Stimulated activated CD8-positive, alpha-beta memory T cell treated with anti-CD3 and anti-CD28 coated beads, Interleukin-12 subunit alpha, Interleukin-12 subunit beta, amount 100 ng/mL, for 1 hour (primary cell): ENCODE results near the gene EEF2.
"Not testable (repeated sequence)": the region's sequence is repeated elsewhere in the genome, so short reads cannot be mapped to it uniquely, and the experiment has no call there.

Experiments used
- DNase-seq: peaks from one replicate; pipeline ENCODE4 v3.0.0-alpha.2; 2020; ENCODE audit warnings: low read depth

Gene EEF2

GRCh38 chr19:4014541-4015491 lies 29.6 kb upstream of the EEF2 start:
- DNase-seq, result no peak

DNA sequence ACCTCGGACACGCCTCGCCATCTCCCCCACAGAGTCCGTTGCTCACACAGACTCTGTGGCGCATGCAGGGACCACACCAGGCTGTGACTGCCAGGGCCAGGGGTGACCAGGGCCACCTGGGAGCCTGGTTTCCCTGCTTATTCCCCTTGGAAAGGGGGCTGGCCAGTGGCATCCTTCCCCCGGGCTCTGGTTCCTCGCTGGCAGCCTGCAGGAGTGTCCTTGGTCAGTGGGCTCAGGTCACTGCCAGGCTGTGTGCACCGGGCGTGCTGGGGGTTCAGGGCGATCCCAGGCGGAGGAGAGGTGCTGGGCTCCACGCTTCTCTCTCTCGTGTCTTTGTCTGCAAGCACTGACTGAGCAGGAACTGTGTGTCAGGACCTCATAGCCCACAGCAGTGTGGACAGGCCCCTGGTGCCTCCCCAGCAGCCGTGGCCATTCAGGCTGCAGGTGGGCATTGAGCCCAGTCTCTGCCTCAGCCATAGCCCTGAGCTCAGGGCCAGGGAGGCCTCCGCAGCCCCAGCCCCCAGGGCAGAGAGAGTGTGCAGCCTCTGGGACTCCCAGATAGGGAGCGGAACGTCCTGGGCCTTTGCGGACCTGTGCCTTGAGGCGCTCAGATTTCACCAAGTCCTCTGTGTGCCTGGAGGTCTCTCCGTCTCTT lies 28.8 kb upstream of the EEF2 start:
- no peak for DNase-seq

- no peak for DNase-seq
Measured at GRCh38 chr19:4012975-4013634, 27.8 kb upstream of the EEF2 start.

GRCh38 chr19:4012092-4012974 lies 27.1 kb upstream of the EEF2 start:
- no peak for DNase-seq

DNA sequence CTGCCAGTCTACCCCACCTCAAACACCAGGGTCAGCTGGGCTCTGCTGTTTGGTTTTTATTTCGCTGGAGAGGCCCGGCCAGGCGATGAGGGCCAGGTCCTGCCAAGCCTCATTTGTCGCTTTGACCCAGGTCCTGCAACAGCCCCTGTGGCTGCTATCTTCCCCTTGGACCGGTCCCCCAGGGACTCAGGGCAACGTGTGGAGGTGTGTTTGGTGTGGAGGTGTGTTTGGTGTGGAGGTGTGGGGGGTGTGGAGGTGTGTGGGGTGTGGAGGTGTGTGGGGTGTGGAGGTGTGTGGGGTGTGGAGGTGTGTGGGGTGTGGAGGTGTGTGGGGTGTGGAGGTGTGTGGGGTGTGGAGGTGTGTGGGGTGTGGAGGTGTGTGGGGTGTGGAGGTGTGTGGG lies 26.2 kb upstream of the EEF2 start:
- not testable (repeated sequence) for DNase-seq

GRCh38 chr19:4010808-4011110 lies 25.5 kb upstream of the EEF2 start:
- no peak for DNase-seq

GRCh38 chr19:4009990-4010807 lies 24.9 kb upstream of the EEF2 start:
- no peak for DNase-seq

DNA sequence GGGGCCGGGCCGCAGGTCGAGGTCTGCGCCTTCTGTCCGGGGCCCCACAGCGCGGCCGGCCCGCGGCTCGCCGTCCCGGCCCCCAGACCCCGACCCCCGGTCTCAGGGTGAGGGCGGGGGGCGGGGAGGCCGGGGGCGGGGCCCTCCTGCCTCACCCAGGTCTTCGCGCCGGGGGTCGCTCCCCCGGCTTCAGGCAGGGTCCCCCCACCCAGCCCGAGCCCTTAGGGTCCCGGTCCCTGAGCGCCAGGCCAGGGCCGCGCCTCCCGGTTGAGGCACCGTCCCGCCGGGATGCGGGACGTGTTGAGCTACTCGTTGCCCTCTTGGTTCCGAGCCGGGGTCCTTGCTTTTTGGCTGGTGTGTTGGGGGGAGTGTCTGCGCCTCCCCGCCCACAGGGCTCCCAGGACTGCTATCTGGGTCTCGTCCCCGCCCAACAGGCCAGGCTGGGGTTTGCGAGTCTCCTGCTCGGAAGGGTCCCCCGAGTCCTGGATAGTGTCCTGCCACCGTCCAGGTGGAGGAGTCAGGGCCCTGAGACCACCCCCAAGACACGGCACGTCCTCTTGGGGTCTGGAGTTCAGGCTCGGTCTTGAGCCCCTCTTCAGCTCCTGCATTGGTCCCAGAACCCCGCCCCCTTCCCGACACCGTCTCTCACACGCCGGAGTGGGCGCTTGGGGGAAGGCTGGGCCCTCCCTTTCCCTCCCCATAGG lies 22.7 kb upstream of the EEF2 start:
- DNase-seq, result no peak

GRCh38 chr19:4007021-4007835 lies 22.0 kb upstream of the EEF2 start, which contains the start of gene PIAS4:
Gene PIAS4 (plus strand): TSS chr19:4007736. CDS start chr19:4007761, 25 bp downstream.
- peak; percentile 87 for DNase-seq

GRCh38 chr19:4005436-4005835 lies 20.2 kb upstream of the EEF2 start:
- not testable (repeated sequence) for DNase-seq

DNA sequence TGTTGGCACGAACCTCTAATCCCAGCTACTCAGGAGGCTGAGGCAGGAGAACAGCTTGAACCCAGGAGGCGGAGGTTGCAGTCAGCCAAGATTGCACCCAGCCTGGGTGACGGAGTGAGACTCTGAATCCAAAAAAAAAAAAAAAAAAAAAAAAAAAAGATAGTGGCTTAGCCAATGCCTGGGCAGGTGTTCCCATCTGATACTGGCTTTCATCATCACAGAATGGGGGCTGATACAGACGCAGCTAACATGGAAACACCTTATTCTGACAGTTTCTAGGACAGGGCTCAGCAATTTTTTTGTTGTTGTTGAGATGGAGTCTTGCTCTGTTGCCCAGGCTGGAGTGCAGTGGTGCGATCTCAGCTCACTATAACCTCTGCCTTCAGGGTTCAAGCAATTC lies 15.5 kb upstream of the EEF2 start:
- DNase-seq, result not testable (repeated sequence)

DNA sequence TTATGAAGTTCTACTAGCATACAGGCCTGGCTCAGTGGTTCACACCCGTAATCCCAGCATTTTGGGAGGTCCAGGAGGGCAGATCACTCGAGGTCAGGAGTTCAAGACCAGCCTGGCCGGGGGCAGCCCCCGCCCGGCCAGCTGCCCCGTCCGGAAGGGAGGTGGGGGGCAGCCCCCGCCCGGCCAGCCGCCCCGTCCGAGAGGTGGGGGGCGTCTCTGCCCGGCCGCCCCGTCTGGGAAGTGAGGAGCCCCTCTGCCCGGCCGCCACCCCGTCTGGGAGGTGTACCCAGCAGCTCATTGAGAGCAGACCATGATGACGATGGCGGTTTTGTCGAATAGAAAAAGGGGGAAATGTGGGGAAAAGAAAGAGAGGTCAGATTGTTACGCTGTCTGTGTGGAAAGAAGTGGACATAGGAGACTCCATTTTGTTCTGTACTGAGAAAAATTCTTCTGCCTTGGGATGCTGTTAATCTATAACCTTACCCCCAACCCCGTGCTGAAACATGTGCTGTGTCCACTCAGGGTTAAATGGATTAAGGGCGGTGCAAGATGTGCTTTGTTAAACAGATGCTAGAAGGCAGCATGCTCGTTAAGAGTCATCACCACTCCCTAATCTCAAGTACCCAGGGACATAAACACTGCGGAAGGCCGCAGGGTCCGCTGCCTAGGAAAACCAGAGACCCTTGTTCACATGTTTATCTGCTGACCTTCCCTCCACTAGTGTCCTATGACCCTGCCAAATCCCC lies 13.6 kb upstream of the EEF2 start:
- DNase-seq, result not testable (repeated sequence)

GRCh38 chr19:3995607-3996006 lies 10.3 kb upstream of the EEF2 start:
- no peak for DNase-seq

GRCh38 chr19:3990815-3991117 lies 5.5 kb upstream of the EEF2 start:
- DNase-seq, result no peak

DNA sequence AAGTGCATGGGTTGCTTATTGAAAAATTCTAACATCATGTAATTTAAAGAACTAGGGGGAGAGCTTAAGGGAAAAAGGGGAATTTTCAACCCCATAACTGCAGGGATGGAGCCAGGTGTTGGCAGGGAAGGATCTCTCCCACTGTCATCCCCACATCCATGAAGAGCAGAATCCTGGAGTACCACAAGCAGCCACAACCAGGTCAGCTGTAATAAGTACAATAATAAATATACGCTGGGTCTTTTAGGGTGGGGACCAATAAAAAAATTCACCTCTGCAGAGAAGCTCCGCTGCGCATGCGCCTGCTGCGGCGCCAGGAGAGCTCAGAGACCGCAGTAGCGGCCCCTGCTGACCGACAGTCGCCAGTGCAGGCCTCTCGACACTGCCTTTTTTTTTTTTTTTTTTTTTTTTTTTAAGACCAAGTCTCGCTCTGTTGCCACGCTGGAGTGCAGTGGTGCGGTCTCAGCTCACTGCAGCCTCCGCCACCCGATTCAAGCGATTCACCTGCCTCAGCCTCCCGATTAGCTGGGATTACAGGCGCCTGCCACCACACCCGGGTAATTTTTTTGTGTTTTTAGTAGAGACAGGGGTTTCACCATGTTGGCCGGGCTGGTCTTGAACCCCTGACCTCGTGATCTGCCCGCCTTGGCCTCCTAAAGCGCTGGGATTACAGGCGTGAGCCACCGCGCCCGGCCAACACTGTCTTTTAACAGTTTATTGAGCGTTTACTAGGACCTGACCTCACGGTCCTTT lies 2.5 kb upstream of the EEF2 start:
- DNase-seq, result peak; percentile 75

DNA sequence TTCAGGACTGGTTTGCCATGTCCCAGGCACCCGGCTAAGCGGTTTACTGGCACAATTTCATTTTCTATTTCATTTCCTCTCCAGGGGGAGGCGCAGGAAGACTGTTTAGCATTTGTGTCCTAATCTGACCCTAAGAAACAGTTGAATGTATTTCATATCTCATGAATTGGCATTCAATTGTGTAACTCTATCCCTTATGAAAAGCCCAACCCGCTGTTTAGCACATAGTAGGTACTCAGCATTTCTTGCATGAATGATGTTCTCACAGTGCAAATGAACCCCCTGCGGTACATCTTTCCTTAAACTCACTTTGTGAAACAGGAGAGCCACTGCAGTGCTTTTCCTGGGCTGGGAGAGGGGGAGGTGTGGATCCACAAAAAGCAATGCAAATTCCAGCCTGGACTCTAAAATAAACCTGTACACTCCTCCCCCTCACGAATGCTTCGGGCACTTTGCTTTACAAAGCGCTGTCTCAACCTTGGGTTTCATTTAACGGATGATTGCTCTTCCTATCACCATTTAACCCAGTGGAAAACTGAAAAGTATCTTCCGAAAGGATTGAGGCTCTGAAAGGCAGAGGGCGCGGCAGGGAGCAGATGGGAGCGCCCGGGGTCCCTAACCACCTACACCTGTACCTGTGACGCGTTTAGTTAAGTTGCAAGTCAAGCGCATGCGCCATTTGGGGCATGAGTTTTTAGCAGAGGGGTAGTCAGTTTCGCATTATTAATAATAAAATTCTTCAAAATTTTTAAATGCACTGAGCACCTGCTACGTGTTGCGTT lies 1.2 kb upstream of the EEF2 start:
- peak; percentile 49 for DNase-seq

- no peak for DNase-seq
Measured at GRCh38 chr19:3985643-3986259, 488 bp upstream of the EEF2 start.
